ENCODE measurements around the gene PTPN3.

- TF ChIP-seq POLR2A (IDR thresholded peaks at IDR 0.05) (no peak), CTCF (IDR thresholded peaks at IDR 0.05) (no peak)
Observed at GRCh38 chr9:109423877-109424276, 74.2 kb downstream of the PTPN3 start.
